Activated gamma-delta T cell (primary cell): ENCODE data around the gene CXCL16.
"Not testable (repeated sequence)": the region's sequence is repeated elsewhere in the genome, so short reads cannot be mapped to it uniquely, and the experiment has no call there.

Experiments
- DNase-seq: peaks from one replicate; lab custom pipeline; 2025; lab: John Stamatoyannopoulos, UW

Gene CXCL16

GRCh38 chr17:4699401-4700056 is 40.2 kb downstream of the CXCL16 start:
- not testable (repeated sequence) for DNase-seq

DNA sequence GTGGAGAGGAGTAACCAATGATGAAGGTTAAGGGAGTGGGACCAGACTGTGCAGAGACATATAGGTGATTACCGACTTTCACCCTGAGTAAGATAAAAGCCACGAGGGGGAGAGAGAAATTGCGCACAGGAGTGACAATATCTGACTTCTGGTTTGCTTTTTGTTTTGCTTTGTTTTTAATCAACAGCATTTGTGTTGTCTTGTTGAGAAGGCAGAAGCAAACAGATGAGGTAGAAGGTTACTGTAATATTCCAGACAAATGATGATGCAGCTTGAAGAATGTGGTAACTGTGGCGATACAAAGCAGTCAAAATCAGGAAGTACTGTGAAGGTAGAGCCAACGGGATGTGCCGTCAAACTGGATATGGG is 43.3 kb downstream of the CXCL16 start:
- no peak for DNase-seq

DNA sequence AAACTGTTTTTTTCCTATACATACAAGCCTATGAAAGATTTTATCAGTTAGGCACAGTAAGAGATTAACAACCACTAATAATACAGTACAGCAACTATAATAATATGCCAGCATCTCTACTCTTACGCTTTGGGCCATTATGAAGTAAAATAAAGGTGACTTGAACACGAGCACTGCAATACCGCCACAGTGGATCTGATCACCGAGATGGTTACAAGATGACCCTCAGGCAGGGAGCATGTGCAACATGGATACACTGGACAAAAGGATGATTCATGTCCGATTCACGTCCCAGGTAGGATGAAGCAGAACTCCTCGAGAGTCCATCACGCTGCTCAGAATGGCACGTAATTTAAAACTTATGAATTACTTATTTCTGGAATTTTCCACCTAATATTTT is 46.3 kb downstream of the CXCL16 start:
- no peak for DNase-seq

GRCh38 chr17:4691686-4692085 is 48.0 kb downstream of the CXCL16 start:
- DNase-seq: no peak

- DNase-seq: no peak
These were observed 49.0 kb downstream of the CXCL16 start for GRCh38 chr17:4690745-4691144.

GRCh38 chr17:4689872-4690271 is 49.9 kb downstream of the CXCL16 start:
- not testable (repeated sequence) for DNase-seq

GRCh38 chr17:4683739-4684138 is 56.0 kb downstream of the CXCL16 start:
- not testable (repeated sequence) for DNase-seq
